GM13977 (cell line): ENCODE measurements around the gene FMN1.

Experiments used
- DNase-seq: peaks from one replicate; pipeline ENCODE4 v3.0.0; 2012; ENCODE audit warnings: low spot score
- CTCF ChIP-seq: IDR thresholded peaks from 2 replicates; pipeline ENCODE4 v1.5.1; 2012; ENCODE audit warnings: mild to moderate bottlenecking, control low read depth; ENCODE audit not compliant: insufficient read depth; ENCODE audit errors: extremely low read depth, missing control alignments
- in situ Hi-C: fragments of 300-500 bp; cut with MboI; formaldehyde crosslinking; loops from one replicate; pipeline ENCODE4 v1.12.0; 2022; ENCODE audit warnings: low sequenced_read_pairs, low pct_unique_long_range_greater_than_20kb, mixed read lengths, inconsistent platforms; ENCODE audit not compliant: unreplicated experiment

FMN1 gene

GRCh38 chr15:32990071-32990470 is 204.4 kb downstream of the FMN1 start:
- DNase-seq = no peak
- in situ Hi-C loops = loop anchor here (10.0 kb wide), 2 partner anchors 145 to 325 kb away; no protein-coding TSS in a partner anchor
- no peak for TF ChIP-seq CTCF

GRCh38 chr15:32987067-32987466 is 207.4 kb downstream of the FMN1 start:
- in situ Hi-C loops = no loop called here
- DNase-seq = no peak
- TF ChIP-seq CTCF = no peak

GRCh38 chr15:32986147-32986546 is 208.4 kb downstream of the FMN1 start:
- TF ChIP-seq CTCF = no peak
- no peak for DNase-seq
- in situ Hi-C loops = no loop called here

- no peak for DNase-seq
- in situ Hi-C loops = no loop called here
- no peak for TF ChIP-seq CTCF
These were observed 210.8 kb downstream of the FMN1 start for GRCh38 chr15:32983679-32984078.

- in situ Hi-C loops = no loop called here
- no peak for TF ChIP-seq CTCF
- DNase-seq = no peak
These were observed 212.5 kb downstream of the FMN1 start for GRCh38 chr15:32982001-32982400.

GRCh38 chr15:32981536-32981935 is 213.0 kb downstream of the FMN1 start:
- DNase-seq = no peak
- in situ Hi-C loops = no loop called here
- TF ChIP-seq CTCF = no peak

- no peak for TF ChIP-seq CTCF
- in situ Hi-C loops = no loop called here
- DNase-seq = no peak
These were observed 214.8 kb downstream of the FMN1 start for GRCh38 chr15:32979710-32980109.
